Measurements from ENCODE around the gene TUT1.
A peak's percentile ranks its signal among the peaks of the same experiment; 100 is the strongest.

TUT1 gene

DNA sequence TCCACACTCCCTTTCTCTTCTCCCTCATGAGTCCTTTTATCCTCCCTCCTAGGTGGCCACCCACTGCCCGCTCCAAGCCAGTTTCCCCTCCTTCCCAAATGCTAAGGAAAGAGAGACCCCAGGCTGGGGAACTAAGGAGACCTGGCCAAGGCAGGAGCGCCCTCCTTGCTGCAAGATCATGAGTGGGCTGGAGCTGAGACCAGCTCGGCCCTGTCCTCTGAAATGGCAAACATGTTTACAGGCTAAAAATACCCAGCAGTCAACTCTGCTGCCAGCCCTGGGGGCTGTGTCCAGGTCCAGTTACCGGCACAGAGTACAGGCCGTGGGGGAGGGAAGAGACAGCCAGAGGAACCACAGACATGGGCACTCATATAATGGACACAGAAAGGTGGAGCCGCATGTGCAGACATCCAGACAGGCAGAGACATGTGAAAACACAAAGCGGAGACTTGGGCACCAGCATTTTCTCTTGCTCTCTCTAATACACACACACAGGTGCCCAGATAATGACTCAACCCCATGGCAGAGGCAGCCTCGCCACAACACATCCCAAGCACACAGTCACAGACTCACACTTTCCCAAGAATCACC lies 43.5 kb downstream of the TUT1 start:
- Mint-ChIP-seq H3K9me3 (no peaks in the 10 kb centered on the region), H3K27me3 (peaks cover 2% of the 10 kb centered on the region), H3K4me1 (ENCODE audit: low read depth) (peaks cover 76% of the 10 kb centered on the region), H3K27ac (peak overlapping the region; percentile 8), H3K36me3 (ENCODE audit: low read depth) (peaks cover 6% of the 10 kb centered on the region), H3K4me3 (peak overlapping the region; percentile 70)
- no peak for DNase-seq

DNA sequence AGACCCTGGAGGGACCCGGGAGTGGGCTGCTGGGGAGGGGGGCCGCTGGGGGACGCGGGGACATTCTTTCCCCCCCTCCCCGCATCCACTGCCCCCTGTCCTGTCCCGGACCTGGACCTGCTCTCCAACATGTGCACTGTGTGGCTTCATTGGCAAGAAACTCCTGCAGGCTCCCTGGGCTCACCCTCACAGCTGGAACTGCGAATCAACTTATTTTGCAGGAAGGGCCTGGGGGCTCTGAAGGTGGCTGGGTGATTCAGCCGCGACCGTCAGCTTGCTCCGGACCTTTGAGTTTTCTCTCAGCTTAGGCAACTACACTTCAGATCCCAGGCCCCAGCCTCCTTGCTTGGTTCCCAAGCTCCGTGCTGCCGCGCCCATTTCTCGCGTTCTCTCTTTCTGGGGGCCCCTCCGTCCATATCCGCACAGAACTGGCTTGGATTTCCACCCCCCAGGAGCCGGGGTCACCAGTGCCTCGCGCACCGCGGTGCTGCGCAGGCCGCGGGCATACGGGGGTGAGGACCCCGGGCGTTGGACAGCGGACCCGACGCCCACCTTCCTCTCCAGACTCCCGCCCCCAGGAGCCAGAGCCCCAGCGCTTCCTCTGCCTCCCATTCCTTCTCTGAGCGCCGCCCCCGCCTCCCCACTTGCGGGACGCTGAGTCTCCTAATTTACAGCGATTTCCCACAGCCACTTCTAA lies 44.2 kb downstream of the TUT1 start:
- Mint-ChIP-seq H3K27me3 (peaks cover 2% of the 10 kb centered on the region), H3K9me3 (no peaks in the 10 kb centered on the region), H3K27ac (no peak overlapping the region), H3K4me1 (ENCODE audit: low read depth) (peaks cover 75% of the 10 kb centered on the region), H3K36me3 (ENCODE audit: low read depth) (peaks cover 6% of the 10 kb centered on the region), H3K4me3 (peak overlapping the region; percentile 70)
- DNase-seq: no peak

DNA sequence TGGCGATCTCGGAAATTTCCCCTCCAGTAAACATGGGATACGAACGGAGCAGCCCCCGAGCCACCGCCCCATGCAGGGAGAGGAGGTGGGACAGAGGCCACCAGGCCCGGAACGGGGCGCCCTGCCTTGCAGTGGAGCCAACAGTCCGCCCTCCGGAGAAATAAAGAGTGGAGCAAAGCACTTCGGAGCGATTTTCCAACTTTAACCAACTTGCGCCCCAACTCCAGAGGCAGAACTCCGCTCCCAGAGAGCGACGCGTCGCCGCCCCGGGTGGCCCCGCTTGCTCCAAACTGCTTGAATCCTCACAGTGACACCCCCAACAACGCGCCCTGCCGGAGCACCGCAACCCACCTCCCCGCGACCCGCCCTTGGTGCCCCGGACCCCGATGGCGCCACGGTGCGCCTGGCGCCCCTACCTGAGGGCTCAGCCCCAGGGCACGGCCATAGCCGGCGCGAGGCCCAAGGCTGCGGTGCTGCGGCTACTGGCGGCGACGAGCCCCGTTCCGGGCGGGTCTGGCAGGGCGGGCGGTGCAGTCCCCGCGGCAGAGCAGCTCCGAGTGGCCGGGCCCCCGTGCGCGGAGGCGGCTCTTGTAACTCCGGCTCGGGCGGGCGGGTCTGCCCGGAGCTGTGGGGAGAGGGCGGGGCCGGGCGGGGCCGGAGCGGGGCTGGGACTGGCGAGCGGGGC lies 44.9 kb downstream of the TUT1 start, which contains the start of gene AHNAK:
Gene AHNAK, minus strand, starts transcription at position 563 of the 685 bp plus-strand sequence. CDS start 10,708 bp downstream, outside the sequence.
- Mint-ChIP-seq H3K4me1 (ENCODE audit: low read depth) (peaks cover 75% of the 10 kb centered on the region), H3K36me3 (ENCODE audit: low read depth) (peaks cover 6% of the 10 kb centered on the region), H3K27ac (peak within 1 kb of the TSS; percentile 79), H3K27me3 (peaks cover 2% of the 10 kb centered on the region), H3K9me3 (no peaks in the 10 kb centered on the region), H3K4me3 (peak within 1 kb of the TSS; percentile 88)
- DNase-seq: peak; percentile 75

DNA sequence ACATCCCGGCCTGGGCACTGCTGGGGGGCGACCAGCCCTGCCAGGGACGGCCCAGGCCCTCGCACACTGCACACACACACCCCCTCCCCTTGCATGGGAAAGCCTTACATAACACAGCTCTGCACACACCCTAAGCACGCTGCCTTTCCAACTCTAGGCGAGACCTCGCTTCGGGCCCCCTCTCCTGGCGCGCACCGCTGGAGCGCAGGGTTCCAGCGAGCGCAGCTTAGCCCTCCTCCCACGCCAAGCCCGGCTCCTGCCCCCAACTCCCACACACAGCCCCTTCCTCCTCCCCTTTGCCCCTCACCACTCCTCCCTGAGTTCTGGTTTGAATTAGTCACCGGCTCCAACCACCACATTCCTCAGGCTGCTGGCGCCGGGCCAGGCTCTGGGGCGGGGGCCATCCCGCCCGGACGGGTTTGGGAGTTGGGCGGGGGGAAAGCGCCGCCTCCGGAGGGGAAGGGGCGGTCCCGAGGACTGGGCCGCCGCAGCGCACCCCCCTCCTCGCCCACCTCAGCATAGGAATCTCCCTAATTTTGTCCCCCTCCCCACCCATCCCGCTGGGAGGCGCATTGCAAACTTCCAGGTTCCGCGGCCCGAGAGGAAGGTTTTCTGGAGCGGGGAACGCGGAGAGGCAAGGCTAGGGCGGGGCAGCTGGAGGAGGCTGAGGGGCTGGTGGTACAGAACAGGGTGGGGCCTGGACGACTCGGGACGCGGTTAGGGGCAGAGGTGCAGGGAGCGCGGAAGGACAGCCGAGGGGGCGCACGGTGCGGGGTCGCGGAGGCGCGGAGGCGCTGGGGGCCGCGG lies 45.7 kb downstream of the TUT1 start:
- Mint-ChIP-seq H3K4me1 (ENCODE audit: low read depth) (peaks cover 75% of the 10 kb centered on the region), H3K4me3 (peak overlapping the region; percentile 88), H3K36me3 (ENCODE audit: low read depth) (peaks cover 6% of the 10 kb centered on the region), H3K27ac (peak overlapping the region; percentile 81), H3K27me3 (peaks cover 2% of the 10 kb centered on the region), H3K9me3 (no peaks in the 10 kb centered on the region)
- peak; percentile 68 for DNase-seq

DNA sequence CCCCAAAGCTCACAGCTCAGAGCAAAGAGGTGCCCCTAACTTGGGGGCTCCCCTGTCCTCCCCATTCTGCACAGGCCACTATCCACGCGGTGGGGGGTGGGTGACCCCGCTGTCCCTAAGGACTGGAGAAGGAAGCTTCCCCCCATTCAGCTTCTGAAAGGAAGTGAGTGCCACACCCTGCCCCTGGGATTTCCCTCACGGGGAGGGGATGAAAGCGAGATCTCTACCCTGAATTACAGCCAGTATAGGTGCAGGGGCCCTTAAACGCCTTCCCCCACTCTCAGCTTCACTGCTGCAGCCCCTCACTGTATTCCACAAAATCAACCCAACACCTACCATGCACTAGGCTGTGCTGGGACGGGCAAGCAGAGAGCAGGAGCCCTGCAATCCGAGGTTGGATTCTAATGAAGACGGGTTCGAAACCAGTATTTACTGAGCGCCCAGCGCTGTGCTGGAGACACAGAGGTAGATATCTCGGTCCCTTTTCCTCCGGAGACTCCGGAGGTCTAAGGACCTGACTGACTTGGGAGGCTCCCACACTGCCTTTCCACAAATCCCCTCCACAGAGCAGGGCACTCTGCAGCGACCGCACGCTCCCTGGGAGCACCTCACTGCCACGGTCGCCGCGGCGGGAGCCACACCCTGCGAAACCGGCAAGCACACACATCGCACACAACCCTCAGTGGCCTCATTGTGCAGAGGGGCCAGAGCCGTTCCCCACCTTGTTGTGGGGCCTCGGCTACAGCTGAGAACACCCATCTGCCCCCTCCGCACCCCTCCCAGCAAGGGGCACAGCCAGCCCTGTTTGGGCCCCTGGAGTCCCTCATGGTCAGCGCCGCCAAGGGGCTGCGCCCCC lies 46.5 kb downstream of the TUT1 start:
- peak overlapping the region; percentile 79 for H3K27ac Mint-ChIP-seq
- H3K27me3 Mint-ChIP-seq: peaks cover 2% of the 10 kb centered on the region
- H3K36me3 Mint-ChIP-seq (ENCODE audit: low read depth): peaks cover 6% of the 10 kb centered on the region
- peaks cover 75% of the 10 kb centered on the region for H3K4me1 Mint-ChIP-seq (ENCODE audit: low read depth)
- H3K9me3 Mint-ChIP-seq: no peaks in the 10 kb centered on the region
- peak overlapping the region; percentile 88 for H3K4me3 Mint-ChIP-seq
- DNase-seq: no peak

DNA sequence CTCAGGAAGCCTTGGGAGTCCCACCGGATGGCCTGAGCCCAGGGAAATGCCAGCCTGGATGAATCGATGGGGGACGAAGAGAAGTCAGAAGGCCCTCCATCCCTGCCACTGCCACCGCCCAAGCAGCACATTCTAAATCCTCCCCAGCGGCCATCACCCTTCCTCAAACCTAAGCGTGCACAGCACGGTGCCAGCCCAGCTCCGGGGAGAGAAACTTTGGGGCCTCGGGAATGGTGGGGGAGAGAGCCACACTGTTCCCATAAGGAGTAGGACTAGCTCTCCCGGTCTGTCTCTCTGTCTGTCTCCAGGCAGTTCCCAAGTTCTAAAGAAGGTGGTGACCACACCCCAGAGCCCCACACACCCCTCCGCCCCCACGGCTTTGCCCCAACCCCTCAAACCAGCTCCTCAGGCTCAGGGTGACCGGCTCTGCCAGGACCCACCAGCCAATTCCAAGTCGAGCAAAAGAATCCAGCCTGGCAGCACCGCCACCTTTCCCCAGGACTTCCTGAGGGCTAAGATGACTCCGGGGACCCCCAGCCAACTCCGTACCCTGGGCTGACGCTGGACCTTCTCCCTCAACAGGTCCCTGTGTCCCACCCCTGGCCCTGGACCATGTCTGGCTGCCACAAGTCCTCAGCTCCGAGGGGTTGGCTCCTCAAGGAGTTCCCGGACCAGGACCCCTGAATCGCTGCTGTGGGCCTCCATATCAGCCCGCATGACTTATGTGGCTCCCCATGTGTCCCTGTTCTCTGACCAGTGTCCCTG lies 47.5 kb downstream of the TUT1 start:
- peaks cover 6% of the 10 kb centered on the region for H3K36me3 Mint-ChIP-seq (ENCODE audit: low read depth)
- no peaks in the 10 kb centered on the region for H3K9me3 Mint-ChIP-seq
- H3K27ac Mint-ChIP-seq: peak overlapping the region; percentile 82
- DNase-seq: no peak
- peaks cover 81% of the 10 kb centered on the region for H3K4me1 Mint-ChIP-seq (ENCODE audit: low read depth)
- H3K27me3 Mint-ChIP-seq: peaks cover 2% of the 10 kb centered on the region
- peak overlapping the region; percentile 88 for H3K4me3 Mint-ChIP-seq

DNA sequence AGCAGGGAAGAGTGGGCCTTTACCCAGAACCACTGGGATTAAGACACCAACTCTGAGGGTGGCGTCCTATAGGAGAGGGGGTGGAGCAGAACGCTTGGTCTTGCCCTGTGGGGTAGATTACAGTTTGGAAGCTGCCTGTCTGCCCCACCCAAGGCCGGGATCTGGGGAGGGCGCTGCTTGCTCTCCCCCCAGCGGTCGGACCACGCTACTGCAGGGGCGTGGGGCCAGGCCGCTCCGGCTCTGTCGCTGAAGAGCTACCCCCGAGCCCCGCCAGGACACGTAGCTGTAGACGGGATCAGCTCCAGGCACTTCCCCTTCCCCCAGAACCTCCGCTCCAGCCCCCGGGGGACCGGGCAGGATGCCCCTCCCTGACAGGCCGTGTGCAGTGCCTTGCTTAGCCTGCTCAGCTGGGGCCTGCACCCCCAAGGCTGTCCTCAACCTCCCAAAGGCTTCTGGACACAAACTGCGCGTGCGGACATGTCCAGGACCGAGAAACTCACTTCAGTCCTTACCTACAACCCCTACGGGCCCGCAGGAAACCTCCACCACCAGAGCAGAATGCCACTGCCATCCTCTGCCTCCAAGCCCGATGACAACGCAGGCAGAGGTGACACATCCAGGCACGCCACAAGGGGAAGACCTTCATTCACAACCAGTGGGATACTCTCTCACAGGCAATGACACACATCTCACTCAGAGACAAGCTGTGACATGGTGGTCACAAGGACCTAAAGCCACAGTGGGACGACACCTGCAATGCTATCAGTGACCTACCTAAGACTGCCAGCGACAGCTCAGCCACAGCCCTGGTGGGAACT lies 48.4 kb downstream of the TUT1 start:
- Mint-ChIP-seq H3K9me3 (no peaks in the 10 kb centered on the region), H3K36me3 (ENCODE audit: low read depth) (peaks cover 6% of the 10 kb centered on the region), H3K27me3 (peaks cover under 1% of the 10 kb centered on the region), H3K4me1 (ENCODE audit: low read depth) (peaks cover 85% of the 10 kb centered on the region), H3K4me3 (peak overlapping the region; percentile 88), H3K27ac (peak overlapping the region; percentile 82)
- peak; percentile 87 for DNase-seq

DNA sequence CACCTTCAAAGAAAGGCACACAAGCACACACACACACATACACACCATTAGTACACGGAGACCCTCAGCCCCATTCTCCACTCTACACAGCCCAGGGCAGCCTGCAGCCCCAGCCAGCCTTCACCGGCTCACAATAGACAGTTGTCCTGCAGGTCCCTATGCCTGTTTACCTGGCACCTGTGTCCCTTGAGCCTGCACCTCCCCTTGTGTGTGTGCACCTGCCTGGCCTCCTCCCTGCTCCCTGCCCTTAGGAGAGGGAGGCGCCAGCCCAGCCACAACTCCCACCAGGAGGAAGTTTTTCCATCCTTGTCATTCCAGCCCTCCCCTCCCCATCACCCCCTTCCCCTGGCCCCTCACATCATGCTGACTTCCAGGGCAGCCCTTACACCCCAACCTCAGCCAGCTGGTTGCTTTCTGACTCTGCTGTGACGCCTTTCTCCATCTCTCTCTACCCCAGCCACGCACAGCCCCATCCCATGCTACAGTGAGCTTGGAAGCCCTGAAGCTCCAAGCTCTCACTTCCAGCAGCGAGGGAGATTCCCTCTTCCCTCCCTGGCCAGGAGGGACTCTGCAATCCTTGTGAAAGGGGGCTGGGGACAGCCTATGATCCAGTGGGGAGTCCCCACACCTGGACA lies 49.1 kb downstream of the TUT1 start:
- peaks cover 78% of the 10 kb centered on the region for H3K4me1 Mint-ChIP-seq (ENCODE audit: low read depth)
- no peak for DNase-seq
- H3K9me3 Mint-ChIP-seq: no peaks in the 10 kb centered on the region
- no peaks in the 10 kb centered on the region for H3K27me3 Mint-ChIP-seq
- H3K27ac Mint-ChIP-seq: peak overlapping the region; percentile 82
- peaks cover 6% of the 10 kb centered on the region for H3K36me3 Mint-ChIP-seq (ENCODE audit: low read depth)
- H3K4me3 Mint-ChIP-seq: peak overlapping the region; percentile 88

DNA sequence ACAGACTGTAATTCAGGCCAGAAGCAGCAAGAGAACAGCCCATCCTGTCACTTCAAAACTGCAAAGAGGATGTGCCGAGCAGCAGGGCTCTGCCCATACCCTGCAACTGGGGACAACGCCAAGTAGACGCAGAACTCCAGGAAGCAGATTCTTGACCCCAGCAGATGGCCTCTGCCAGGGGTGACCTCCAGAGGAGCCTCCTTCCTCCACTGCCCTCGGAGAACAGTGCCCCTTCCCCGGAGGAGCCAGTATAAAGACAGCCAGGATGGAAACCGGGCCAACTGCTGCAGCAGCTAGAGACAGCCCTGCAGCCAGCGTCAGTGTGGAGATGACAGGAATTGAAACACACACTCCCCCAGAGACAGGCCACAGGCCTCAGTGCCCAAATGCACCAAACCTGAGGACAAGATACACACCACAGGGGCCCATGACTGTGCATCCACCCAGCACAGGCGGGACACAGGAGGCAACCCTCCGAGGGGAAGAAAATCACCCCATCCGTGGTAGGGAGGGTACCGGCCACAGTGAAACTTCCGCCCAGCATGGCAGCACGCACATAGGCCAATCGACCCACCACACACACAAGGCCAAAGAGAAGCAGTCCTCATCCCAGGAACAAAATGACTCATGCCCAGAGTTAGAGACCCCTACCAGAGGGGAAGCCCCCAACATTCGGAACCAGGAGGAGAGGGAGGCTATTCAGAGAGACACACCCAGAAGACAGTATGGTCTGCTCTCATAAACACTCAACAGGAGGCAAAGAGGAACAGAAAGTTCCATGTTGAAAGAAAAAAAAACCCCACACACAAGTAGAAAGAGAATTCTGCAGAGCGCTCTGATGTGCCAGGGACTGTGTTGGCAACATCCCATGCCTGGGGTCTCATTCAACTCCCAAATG lies 50.3 kb downstream of the TUT1 start:
- peaks cover 9% of the 10 kb centered on the region for H3K36me3 Mint-ChIP-seq (ENCODE audit: low read depth)
- no peaks in the 10 kb centered on the region for H3K27me3 Mint-ChIP-seq
- H3K27ac Mint-ChIP-seq: peak overlapping the region; percentile 67
- peaks cover 75% of the 10 kb centered on the region for H3K4me1 Mint-ChIP-seq (ENCODE audit: low read depth)
- H3K4me3 Mint-ChIP-seq: peak overlapping the region; percentile 16
- no peaks in the 10 kb centered on the region for H3K9me3 Mint-ChIP-seq
- DNase-seq: no peak

DNA sequence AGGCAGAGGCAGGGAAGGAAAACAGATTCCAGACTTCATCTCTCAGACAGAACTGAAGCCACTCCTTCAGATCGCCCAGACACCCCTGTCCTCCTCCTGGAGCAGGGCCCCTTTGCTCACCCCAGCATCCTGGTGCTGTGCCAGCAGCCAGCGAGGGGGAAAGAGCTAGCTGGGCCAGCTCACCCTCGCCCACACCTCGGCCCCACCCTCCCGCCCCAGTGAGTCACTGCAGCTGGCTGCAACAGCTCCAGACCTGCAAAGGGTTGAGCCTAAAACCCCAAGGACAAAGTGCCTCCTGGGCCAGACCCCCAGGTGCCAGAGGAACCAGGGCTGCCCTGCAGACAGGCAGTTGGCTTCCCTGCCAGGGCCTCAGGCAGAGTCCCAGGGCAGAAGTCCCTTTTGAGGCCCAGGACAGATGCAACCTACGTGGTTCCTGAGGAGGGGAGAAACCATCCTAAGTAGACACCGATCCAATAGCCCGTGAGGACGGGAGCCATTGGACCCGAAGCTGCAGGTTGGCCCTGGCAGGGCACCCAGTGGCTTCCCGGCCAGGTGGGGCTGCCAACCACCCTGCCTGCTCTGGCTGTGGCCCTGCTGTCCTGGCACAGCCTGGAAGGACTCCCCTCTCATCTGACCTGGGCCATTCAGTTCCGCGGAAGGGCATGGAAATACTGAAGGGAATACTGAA lies 51.9 kb downstream of the TUT1 start:
- Mint-ChIP-seq H3K4me1 (ENCODE audit: low read depth) (peaks cover 63% of the 10 kb centered on the region), H3K27me3 (no peaks in the 10 kb centered on the region), H3K9me3 (no peaks in the 10 kb centered on the region), H3K36me3 (ENCODE audit: low read depth) (peaks cover 11% of the 10 kb centered on the region), H3K4me3 (peak overlapping the region; percentile 46), H3K27ac (peak overlapping the region; percentile 74)
- DNase-seq: peak; percentile 72
